ENCODE results near the gene ERICH3.

GRCh38 chr1:74587888-74588287 lies 85.7 kb downstream of the ERICH3 start:
- TF ChIP-seq CTCF (IDR thresholded peaks at IDR 0.05) (no peak), POLR2A (IDR thresholded peaks at IDR 0.05) (no peak)
